Bronchial epithelial cell (primary cell): ENCODE measurements around the gene ARHGAP10. TPM values are rescaled to one million over a fixed set of nuclear protein-coding genes. Genes with fewer than 3 reads are reported as not detected.
A peak's percentile ranks its signal among the peaks of the same experiment; 100 is the strongest.

Source experiments
- DNase-seq: peaks from one replicate; pipeline ENCODE4 v3.0.0-alpha.2; 2010; ENCODE audit warnings: low read depth
- FAIRE-seq: peaks from 2 replicates; lab custom pipeline; 2011; peaks lifted over from hg19 to GRCh38; lab: Jason Lieb, UNC
- H3K27me3 ChIP-seq: 2 replicates; pipeline ENCODE4 v1.5.1; 2011; ENCODE audit warnings: low read length; ENCODE audit not compliant: control insufficient read depth, insufficient read depth
- H3K36me3 ChIP-seq: 2 replicates; pipeline ENCODE4 v1.5.1; 2011; ENCODE audit warnings: low read length; ENCODE audit not compliant: control insufficient read depth, insufficient read depth
- H3K4me3 ChIP-seq: 2 replicates; pipeline ENCODE4 v1.5.1; 2011; ENCODE audit warnings: mild to moderate bottlenecking, low read depth, low read length, control low read depth
- total RNA-seq: library from RNA; depleted of rRNA; stranded (reverse); fragments of >200 nt; gene quantifications from 2 replicates; pipeline ENCODE4 v1.2.1, GENCODE V29; 2014
- TF ChIP-seq, protein P1 (sequence below): IDR thresholded peaks from 2 replicates; pipeline ENCODE4 v1.5.1; 2011; ENCODE audit warnings: mild to moderate bottlenecking, moderate library complexity, low read length, control low read depth, inconsistent platforms; ENCODE audit not compliant: insufficient read depth, severe bottlenecking

Gene ARHGAP10
- total RNA-seq, 1 donor from 2014 or later: 8.4 TPM

DNA sequence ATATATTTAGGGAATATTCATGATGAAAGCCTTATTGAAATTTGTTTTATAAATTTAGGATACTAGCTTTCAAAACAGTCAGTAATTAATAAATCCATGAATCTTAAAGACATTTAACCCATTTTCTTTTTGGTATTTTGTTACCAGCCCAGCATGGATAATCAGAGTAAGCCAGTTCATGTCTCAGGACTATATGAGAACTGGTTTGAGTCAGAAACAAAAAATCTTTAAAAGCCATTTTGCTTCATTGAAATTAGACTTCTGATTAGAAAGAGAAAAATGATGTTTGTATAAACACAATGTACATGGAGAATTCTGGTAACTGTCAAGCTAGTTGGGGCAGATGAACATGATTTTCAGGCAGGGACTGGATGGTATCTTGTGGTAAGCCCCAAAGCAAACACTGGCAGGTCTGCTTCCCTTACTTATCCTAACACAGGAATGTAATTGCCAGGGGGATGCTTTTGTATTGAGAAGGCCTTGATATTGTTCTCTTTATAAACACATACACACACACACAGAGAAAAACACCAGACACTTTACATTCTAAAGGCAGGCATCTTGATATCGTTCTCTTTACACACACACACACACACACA, 9.4 kb downstream of the ARHGAP10 start:
- H3K36me3 ChIP-seq: peaks cover 2% of the 10 kb centered on the region
- no peak overlapping the region for H3K4me3 ChIP-seq
- no peaks in the 10 kb centered on the region for H3K27me3 ChIP-seq
- TF ChIP-seq, protein P1, sequence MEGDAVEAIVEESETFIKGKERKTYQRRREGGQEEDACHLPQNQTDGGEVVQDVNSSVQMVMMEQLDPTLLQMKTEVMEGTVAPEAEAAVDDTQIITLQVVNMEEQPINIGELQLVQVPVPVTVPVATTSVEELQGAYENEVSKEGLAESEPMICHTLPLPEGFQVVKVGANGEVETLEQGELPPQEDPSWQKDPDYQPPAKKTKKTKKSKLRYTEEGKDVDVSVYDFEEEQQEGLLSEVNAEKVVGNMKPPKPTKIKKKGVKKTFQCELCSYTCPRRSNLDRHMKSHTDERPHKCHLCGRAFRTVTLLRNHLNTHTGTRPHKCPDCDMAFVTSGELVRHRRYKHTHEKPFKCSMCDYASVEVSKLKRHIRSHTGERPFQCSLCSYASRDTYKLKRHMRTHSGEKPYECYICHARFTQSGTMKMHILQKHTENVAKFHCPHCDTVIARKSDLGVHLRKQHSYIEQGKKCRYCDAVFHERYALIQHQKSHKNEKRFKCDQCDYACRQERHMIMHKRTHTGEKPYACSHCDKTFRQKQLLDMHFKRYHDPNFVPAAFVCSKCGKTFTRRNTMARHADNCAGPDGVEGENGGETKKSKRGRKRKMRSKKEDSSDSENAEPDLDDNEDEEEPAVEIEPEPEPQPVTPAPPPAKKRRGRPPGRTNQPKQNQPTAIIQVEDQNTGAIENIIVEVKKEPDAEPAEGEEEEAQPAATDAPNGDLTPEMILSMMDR: no peak
- no peak for FAIRE-seq
- DNase-seq: no peak

DNA sequence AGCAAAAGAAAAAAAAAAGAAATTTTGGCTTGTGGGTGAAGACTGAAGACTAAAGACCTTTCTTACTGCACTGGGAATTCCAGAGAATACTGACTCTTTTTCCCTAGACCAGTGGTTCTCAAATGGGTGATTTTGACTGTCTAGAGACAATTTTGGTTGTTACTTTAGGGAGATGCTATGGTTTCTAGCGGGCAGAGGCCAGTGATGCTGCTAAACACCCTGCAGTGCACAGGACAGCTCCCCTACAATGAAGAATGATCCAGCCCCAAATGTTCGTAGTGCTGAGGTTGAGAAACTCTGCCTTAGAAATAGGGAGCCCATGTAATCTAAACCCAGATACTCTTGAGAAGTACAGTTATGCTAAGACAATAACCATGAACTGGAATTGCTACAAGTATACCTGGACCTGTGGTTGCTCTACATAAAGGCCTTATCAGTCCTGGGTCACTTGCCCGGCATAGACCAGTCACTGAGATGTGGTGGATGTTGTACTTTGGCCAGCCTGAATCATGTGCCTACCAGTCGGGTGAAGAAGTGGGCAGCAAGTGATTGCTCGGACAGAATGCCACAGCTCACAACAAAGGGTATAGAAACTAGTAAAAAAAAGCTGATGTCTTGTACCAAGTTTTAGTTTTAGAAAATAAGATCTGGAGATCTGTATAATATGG, 16.0 kb downstream of the ARHGAP10 start:
- TF ChIP-seq, protein P1: no peak
- no peak for FAIRE-seq

DNA sequence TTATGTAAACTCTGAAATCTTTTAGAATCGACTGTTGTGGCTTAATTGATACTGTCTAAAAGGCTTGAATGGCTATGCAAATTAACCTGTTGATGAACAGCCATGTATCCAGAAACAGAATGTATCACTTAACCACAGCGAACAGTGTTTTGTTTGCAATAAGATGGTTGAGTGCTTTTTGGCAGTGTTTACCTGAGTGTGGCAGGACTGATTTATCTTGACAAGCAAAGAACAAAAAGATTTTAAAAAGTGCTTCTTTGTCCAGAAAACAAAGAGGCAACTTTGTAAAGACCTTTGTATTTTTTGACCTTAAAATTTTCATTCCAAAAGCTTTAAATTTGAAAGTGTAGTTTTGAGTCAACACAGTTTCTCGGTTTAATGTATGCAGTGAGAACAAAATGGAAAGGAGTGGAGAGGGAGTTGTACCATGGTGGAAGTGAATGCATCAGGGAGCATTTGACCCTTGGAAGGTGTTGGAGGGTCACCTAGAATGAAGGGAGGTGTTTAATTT, 18.0 kb downstream of the ARHGAP10 start:
- H3K4me3 ChIP-seq: no peak overlapping the region
- H3K27me3 ChIP-seq: no peaks in the 10 kb centered on the region
- TF ChIP-seq, protein P1: no peak
- no peak for FAIRE-seq
- DNase-seq: no peak
- peaks cover 2% of the 10 kb centered on the region for H3K36me3 ChIP-seq

More for the DNA sequence above, 16.0 kb downstream of the ARHGAP10 start:
- Histone ChIP-seq H3K27me3 (no peaks in the 10 kb centered on the region), H3K4me3 (no peak overlapping the region), H3K36me3 (peaks cover 2% of the 10 kb centered on the region)
- no peak for DNase-seq

DNA sequence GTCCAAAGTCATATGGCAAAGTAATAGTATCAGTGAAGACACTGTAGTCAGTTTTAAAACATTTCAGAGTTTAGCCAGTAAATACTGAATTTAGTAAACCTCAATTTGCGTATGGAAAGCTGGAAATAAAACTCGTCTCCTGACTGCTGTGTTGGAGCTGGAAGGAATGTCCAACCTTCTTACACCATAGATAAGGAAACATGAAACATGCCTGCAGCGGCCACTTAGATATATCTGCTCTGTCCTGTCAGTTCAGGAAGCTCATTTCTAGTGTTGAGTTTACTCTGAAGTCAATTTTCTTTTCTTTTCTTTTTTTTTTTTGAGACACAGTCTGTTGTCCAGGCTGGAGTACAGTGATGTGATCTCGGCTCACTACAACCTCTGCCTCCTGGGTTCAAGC, 21.2 kb downstream of the ARHGAP10 start:
- DNase-seq: no peak
- TF ChIP-seq, protein P1: no peak
- no peak for FAIRE-seq

DNA sequence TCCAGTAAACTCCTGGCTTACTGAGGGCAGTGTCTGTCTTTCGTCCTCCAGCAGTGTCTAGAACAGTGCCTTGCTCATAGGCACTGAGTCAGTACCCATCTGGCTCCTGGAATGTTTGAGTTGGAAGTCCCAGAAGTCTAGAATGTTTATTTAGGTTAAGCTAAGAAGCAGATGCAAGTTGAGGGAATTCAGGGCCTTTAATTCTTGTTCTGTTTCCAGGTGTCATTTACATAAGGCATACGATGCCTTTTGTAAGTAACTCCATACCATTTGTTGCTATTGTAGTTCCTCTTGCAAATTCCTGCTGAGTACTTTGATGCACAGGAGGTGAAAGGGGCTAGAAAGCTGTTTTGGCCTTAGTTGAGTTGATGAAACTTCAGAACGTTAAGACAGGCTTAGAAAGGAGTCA, 22.2 kb downstream of the ARHGAP10 start:
- peak; percentile 83 for DNase-seq
- Histone ChIP-seq H3K4me3 (no peak overlapping the region), H3K36me3 (no peaks in the 10 kb centered on the region), H3K27me3 (no peaks in the 10 kb centered on the region)
- TF ChIP-seq, protein P1: no peak
- no peak for FAIRE-seq

More for the DNA sequence above, 21.2 kb downstream of the ARHGAP10 start:
- Histone ChIP-seq H3K27me3 (no peaks in the 10 kb centered on the region), H3K4me3 (no peak overlapping the region), H3K36me3 (no peaks in the 10 kb centered on the region)
